HT-29 (cell line): ENCODE data around the gene S100A16. TPM values are rescaled to one million over a fixed set of nuclear protein-coding genes. Genes with fewer than 3 reads are reported as not detected.
"Not testable (repeated sequence)": the region's sequence is repeated elsewhere in the genome, so short reads cannot be mapped to it uniquely, and the experiment has no call there.

Experiments used
- DNase-seq: peaks from one replicate; pipeline ENCODE4 v3.0.0-alpha.2; 2015; ENCODE audit warnings: low spot score
- total RNA-seq: library from RNA; depleted of rRNA; stranded (reverse); fragments of >200 nt; shearing (Covaris generic); gene quantifications from 2 replicates; pipeline ENCODE4 v1.2.3, GENCODE V29; 2014; rRNA removed

The S100A16 gene
- total RNA-seq = 282 and 292 TPM in 2 replicates

DNA sequence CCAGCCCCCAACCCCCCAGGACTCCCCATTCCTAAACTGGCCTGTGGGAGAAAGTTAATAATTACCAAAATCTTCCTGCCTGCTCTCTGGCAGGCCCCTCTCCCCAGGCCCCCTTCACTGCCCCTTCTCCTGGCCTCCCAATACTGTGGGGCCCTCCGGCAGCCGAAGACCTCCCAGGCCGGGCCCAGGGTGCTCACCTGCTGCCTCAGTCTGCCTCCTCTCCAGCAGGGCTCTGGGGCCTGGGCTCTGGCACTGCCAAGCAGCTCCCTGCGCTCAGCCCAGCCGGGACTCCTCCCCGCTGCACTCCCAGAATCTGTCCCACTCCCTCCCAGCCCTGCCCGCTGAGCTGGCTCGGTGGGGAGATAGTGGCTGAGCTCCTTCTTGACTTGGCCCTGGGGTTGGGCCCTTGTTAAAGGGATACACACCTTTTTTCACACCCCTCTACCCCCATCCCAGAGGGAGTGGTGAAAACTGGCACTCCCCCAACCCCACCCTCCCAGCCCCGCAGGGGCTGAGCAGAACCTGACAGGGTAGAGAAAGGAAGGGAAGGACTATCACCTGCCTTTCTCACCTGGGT is at the start of gene S100A16:
TSS of gene S100A16 (minus strand) at position 383 of the 577 bp plus-strand sequence. CDS start 4,986 bp downstream, outside the sequence.
- peak; percentile 82 for DNase-seq

- no peak for DNase-seq
Measured at GRCh38 chr1:153662269-153662668, 49.3 kb upstream of the S100A16 start.

DNA sequence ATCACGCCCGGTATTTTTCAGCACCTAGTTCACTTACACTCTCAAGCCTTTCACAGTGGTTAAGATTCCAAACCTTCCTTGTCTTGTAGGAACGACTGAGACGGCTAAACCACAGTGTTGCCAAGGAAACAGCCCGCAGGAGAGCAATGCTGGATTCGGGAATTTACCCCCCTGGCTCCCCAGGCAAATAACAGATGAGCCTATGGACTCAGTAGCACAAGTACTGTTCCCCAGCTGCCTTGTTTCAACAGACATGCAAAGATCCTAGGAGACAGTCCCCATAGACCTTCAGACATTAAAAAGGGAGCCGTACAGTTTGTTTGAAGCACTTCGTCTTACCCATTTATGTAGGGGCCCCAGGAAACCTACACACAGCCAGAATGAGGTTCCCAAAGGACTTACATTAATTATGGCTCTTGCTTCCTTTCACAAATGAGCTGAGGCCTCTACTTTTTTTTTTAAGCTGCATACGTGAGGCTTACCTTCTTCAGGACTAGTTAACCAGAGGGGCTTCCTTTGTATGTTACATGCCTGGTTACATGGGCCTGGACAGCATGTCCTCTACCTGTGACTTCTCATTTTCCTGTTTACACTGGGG is 48.3 kb upstream of the S100A16 start:
- no peak for DNase-seq

DNA sequence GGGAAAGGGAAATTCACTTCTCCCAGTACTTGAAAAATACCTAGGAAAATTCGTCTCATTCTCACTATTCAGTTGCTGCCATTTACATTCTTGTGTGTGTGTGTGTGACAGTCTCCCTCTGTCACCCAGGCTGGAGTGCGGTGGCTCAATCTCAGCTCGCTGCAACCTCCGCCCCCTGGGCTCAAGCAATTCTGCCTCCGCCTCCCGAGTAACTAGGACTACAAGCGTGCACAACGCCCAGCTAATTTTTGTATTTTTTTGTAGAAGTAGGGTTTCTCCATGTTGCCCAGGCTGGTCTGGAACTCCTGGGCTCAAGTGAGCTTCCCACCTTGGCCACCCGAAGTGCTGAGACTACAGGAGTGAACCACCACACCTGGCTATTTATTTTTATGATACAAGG is 46.7 kb upstream of the S100A16 start:
- DNase-seq = no peak

DNA sequence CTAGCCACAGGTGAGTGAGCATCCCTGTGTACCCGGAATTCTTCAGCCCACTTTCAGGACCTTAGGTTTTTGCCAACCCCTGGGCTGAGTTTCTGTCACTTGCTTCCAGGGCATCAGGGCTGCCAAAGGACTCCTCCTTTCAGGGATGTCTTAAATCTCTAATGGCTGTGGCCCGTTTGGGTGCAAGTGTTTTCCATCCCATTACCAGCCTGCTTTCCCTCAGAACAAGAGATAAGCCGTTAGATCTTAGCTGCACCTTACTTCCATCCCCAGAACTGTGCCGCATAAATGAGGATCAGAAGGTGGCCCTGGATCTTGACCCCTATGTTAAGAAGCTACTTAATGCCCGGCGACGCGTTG is 46.2 kb upstream of the S100A16 start:
- DNase-seq = no peak

DNA sequence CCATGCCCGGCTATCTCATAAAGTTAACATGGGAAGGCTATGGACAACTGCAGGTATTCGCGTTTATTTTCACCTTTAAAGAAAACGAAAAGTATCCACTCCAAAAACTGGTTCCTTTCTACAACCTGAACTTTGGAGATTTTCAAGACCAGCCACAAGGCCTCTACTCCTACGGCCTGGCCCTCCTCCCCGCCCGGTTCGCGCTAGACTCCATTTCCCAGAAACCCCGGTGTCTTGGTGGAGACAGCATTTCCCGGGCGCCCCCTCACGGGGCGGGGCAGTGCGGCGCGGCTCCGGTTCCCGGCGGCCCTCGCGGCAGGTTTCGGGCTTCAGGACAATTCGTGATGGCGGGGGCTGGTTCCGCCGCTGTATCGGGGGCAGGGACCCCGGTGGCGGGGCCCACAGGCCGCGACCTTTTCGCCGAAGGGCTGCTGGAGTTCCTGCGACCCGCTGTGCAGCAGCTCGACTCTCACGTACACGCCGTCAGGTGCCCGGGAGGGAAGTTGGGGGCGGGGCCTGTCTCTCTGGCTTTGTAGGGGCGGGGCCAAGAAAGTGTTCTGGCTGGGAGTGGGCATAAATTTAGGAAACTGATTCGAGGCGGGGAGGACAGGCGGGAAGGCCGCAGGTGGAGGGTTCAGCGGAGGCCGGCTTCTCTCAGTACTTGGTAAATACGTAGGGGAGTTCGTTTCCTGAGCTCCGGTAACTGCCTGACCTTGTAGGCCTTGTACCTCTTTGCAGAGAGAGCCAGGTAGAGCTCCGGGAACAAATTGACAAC is 45.6 kb upstream of the S100A16 start, which contains the start of gene SNAPIN:
TSS of gene SNAPIN (plus strand) at position 304 of the 775 bp plus-strand sequence. CDS start at position 345, 41 bp downstream.
- DNase-seq = peak; percentile 87

- DNase-seq = no peak
Measured at GRCh38 chr1:153655333-153655732, 42.4 kb upstream of the S100A16 start.

DNA sequence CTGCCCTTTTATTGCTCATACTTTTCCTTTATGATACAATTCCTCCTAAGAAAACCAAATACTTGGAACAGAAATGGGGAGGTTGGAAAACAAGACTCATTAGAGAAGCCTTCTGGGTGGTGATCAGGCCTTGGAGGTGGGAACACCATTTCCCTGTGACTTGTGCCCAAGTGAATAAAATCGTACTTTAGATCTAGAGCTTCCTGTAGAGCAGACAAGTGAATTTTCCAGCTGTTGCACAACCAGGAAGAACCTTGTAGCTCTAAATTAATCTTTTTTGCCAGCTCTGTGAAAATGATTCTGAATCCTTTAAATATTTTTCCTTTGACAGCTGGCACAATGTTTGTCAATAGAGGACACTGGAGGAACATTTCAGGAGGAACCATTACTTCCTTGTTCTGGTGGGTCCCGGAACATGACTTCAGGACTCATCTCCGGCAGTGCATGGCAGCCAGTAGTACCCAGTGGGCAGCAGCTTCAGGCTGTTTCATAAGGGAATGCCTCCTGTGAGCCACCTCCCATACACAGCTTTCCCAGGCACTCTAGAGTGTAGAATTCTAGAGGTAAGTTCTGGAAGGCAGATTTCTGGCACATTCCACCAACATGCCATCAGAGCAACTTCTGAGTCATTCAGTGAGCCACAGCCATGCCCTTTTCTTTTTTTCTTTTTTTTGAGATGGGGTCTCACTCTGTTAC is 40.0 kb upstream of the S100A16 start:
- DNase-seq = no peak

DNA sequence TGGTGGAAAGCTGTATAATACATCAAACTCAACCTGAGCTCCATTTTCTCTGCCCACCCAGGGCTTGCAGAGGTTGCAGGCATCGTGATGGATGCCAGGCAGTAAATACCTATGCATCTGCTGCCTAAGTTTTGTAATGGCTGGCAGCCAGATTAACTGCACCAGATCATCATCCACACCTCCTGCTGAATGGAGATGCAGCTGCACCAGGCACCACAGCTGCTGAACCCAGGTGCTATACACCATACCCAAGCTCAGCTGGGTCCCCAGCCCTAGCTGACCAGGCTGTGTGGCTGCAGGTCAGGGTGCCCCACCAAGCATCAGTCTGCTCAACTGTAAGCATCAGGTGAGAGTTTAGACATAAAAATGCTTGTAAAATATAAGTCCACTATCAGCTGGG is 38.8 kb upstream of the S100A16 start:
- DNase-seq = no peak

DNA sequence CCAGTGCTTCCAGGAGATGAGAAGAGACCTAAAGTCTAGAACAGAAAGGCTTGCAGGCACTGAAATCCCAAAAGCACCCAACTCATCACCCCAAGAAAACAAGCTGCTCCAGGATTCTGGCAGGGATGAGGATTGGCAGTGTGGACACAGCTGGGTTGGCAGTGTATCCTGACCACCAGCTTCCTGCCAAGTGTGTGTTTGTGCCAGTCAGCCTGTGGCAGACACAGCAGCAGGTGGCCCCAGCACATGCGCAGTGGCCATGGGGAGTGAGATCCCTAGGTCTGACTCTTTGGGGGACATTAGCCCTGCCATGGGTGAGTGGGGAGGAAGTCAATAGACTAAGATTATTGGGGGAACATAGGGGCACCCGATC is 36.9 kb upstream of the S100A16 start:
- no peak for DNase-seq

DNA sequence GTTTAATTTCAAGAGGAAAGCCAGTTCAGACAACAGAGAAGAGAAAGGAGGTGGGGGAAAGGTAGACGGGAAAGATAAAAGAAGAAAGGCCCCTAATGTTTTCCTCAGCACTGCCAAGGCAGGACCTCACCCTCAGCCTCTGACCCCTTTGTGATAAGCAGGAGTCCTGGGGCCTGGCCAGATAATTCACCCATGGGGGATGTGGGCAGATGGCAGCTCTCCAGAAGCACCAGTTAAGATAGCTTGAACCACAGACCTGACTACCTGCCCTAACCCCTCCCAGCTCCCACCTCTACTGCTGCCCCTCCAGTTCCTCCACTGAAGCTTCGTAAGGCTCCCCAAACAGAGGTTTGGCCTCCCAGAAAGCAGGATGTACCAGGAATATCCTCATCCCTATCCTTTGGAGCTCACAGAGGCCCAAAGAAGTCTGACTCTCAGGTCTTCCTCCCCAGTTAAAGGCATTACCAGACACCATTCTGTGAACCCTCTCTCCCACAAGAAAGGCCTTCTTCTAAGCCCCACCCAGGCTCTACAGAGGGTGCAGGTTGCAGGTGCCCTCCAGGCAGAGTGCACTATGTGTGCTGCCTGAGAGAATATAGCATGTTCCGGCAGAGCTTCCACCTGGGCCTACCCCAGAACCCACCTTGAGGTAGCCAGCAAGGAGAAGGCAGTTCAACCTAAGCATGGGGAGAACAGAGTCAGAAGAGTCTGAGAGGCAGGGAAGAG is 36.4 kb upstream of the S100A16 start:
- no peak for DNase-seq

GRCh38 chr1:153648000-153648643 is 35.2 kb upstream of the S100A16 start:
- DNase-seq = no peak

GRCh38 chr1:153647346-153647714 is 34.4 kb upstream of the S100A16 start:
- peak; percentile 13 for DNase-seq

DNA sequence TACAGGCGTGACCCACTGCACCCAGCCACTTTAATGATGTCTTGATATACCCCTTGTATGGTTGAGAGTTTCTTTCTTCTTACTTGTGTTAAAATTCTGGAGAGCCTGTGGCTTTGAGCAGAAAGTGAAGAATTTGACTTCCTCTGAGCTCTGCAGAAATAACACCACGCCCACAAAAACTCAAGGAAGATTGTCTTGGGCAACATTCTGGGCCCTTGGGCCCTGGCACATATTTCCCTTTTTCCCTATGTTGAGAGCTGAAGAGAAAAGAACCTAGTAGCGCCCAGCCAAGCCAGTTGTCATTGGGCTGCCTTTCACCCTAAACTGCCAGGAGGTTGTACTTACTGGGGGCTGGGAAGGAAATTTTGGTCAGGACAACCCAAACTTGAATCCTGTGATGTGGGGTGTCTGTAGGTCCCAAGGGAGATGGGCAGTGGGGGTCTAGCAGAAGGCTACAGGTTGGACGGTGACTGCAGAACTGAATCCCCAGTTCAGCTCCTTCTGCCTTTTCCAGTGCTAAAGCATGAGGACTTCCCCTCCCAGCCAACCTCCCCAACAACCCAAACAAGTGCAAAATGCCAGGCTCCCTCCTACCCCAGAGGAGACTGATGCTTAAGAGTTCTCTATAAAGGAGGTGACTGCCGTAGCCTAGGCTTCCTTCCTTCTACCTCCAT is 33.9 kb upstream of the S100A16 start:
- DNase-seq = peak; percentile 20

DNA sequence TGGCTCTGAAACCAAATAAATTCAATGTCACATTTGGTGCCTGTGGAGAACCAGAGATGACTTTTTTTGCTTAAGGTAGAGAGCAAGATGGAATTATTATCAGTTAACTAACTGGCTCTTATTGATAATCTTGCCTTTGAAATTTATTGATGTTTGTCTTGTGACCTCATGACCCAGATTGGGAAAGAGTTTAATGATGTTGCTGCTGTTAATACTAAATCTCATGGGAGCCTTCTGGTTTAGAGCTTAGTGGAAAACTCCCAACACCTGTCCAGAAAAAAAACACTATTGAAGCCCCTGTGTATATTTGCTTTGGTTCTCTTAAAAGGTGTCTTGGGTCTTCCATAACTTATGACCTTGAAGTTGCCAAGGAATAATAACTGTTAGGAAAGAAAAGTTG is 30.9 kb upstream of the S100A16 start:
- no peak for DNase-seq

DNA sequence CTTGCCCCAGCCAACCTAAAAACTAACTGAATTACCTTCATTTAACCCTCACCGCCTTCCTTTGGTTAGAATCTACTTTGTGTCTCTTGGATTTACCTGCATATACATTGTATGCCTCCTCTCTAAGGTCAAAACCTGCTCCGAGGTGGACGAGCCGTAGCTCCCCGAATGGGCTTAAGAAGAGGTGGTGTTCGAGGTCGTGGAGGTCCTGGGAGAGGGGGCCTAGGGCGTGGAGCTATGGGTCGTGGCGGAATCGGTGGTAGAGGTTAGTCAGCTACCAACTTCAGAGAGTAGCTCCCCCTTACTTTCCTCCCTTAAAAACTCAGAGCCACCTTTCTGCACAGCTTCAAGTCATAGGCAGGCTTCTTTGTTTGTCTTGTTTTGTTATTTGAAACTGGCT is 30.2 kb upstream of the S100A16 start:
- no peak for DNase-seq

GRCh38 chr1:153642161-153642560 is 29.2 kb upstream of the S100A16 start:
- no peak for DNase-seq

GRCh38 chr1:153640861-153641260 is 27.9 kb upstream of the S100A16 start:
- no peak for DNase-seq

GRCh38 chr1:153640213-153640612 is 27.3 kb upstream of the S100A16 start:
- DNase-seq = not testable (repeated sequence)

DNA sequence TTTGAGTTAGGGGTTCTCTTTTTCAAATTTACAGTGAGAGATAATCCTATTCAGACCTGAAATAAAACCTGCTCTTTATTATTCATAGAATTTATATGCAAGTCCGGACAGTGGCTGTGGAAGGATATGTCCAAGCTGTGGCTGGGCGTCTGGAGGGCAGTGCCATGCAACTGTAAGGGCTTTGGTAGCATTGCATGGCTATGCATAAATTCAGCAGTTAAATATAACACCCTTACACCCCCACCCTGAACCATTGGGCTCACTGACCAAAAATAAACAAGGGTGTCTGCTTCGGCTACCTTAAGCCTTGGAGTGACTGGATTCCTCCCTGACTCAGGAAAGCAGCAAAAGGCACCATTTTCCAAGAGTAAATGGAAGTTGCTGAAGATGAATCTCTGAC is 26.3 kb upstream of the S100A16 start:
- DNase-seq = no peak

DNA sequence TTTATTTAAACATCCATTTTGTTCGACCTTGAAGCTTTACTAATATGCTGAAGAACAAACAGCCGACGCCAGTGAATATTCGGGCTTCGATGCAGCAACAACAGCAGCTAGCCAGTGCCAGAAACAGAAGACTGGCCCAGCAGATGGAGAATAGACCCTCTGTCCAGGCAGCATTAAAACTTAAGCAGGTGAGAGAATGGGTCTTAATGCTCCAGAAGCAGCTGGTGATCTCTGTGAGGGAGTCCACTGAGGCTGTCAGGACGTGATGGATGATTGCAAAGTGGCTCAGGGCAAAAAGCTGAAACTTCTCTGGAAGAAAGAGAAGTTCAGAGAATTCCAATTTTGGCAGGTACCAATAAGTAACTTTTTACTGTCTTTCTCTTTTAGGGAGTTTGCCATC is 25.3 kb upstream of the S100A16 start:
- no peak for DNase-seq
